A549 (cell line): ENCODE results near the gene ZSCAN25. TPM values are rescaled to one million over a fixed set of nuclear protein-coding genes. Genes with fewer than 3 reads are reported as not detected.
A peak's percentile ranks its signal among the peaks of the same experiment; 100 is the strongest.

Source experiments
- ATAC-seq, 2 experiments: fragments of 200-7000 bp in 1 of 2; fragments of >200 bp in 1 of 2; cut with Nextera tagmentation in 1 of 2; cut with Tn5 transposase in 1 of 2; 3 replicates each; pipeline versions ENCODE4 v1.8.0 to v1.9.1; 2018 to 2020; ENCODE audit warnings: mild to moderate bottlenecking in 1 of 2, moderate library complexity in 1 of 2
- CTCF ChIA-PET: fragments of 300-600 bp; sonication (Branson Sonifier 250); formaldehyde crosslinking; extraction: SDS; loops from one replicate; lab custom pipeline; 2021; ENCODE audit warnings: antibody characterized with exemption, inconsistent platforms; lab: Yijun Ruan, JAX
- POLR2A ChIA-PET: fragments of 350-600 bp; formaldehyde crosslinking; extraction: SDS; loops from one replicate; lab custom pipeline; 2021; ENCODE audit warnings: antibody characterized with exemption, inconsistent platforms; lab: Yijun Ruan, JAX
- DNase-seq, 2 experiments: peaks; one replicate each; pipeline versions ENCODE4 v3.0.0 to v3.0.0-alpha.2; 2011 to 2016; ENCODE audit warnings: low read depth in 1 of 2, low spot score in 1 of 2
- FAIRE-seq: peaks from 2 replicates; lab custom pipeline; 2011; peaks lifted over from hg19 to GRCh38; lab: Jason Lieb, UNC
- H3K27ac ChIP-seq, 2 experiments: fragments of >200 bp; sonication (Bioruptor Twin); formaldehyde crosslinking; 3 replicates each; pipeline ENCODE4 v1.5.1; 2016 to 2017
- H3K4me1 ChIP-seq: fragments of >200 bp; sonication (Bioruptor Twin); formaldehyde crosslinking; 3 replicates; pipeline ENCODE4 v1.6.1; 2016
- H3K4me2 ChIP-seq: fragments of >200 bp; sonication (Bioruptor Twin); formaldehyde crosslinking; 3 replicates; pipeline ENCODE4 v1.6.1; 2016
- H3K4me3 ChIP-seq: fragments of >200 bp; sonication (Bioruptor Twin); formaldehyde crosslinking; 3 replicates; pipeline ENCODE4 v1.5.1; 2016
- H3K9me3 ChIP-seq: fragments of >200 bp; sonication (Bioruptor Twin); formaldehyde crosslinking; 3 replicates; pipeline ENCODE4 v1.6.1; 2016
- ATOH8 ChIP-seq: fragments of 250-450 bp; sonication (Bioruptor Pico); IDR thresholded peaks from 2 replicates; pipeline ENCODE4 v1.5.0; 2020; ENCODE audit warnings: low read depth, mild to moderate bottlenecking, moderate library complexity
- BCL3 ChIP-seq: fragments of >200 bp; sonication (Bioruptor Twin); formaldehyde crosslinking; IDR thresholded peaks from 3 replicates; pipeline ENCODE4 v1.6.1; 2016
- BHLHE40 ChIP-seq: IDR thresholded peaks from 2 replicates; pipeline ENCODE4 v1.6.1; 2012; ENCODE audit warnings: low read depth, low read length, inconsistent platforms
- CHD2 ChIP-seq: fragments of 150-350 bp; IDR thresholded peaks from 2 replicates; pipeline ENCODE4 v1.6.1; 2014; ENCODE audit warnings: low read length; ENCODE audit not compliant: partially characterized antibody
- CHD4 ChIP-seq: fragments of 200-600 bp; sonication (generic); IDR thresholded peaks from 2 replicates; pipeline ENCODE4 v1.6.1; 2016; ENCODE audit warnings: antibody characterized with exemption, mild to moderate bottlenecking, borderline replicate concordance
- EHF ChIP-seq: fragments of 250-450 bp; sonication (Bioruptor Pico); IDR thresholded peaks from 2 replicates; pipeline ENCODE4 v1.5.0; 2020; ENCODE audit warnings: mild to moderate bottlenecking
- EHMT2 ChIP-seq: fragments of 200-600 bp; sonication (generic); IDR thresholded peaks from 2 replicates; pipeline ENCODE4 v1.6.1; 2016; ENCODE audit warnings: antibody characterized with exemption, low read depth, mild to moderate bottlenecking, moderate library complexity
- EP300 ChIP-seq, 2 experiments: fragments of >200 bp; sonication (Bioruptor Twin); formaldehyde crosslinking; IDR thresholded peaks; 2 replicates in 1 of 2; 3 replicates in 1 of 2; pipeline ENCODE4 v1.6.1; 2016 to 2017
- ESRRA ChIP-seq: fragments of 150-350 bp; IDR thresholded peaks from 2 replicates; pipeline ENCODE4 v1.6.1; 2014; ENCODE audit warnings: mild to moderate bottlenecking, low read length, borderline replicate concordance
- GATA3 ChIP-seq: IDR thresholded peaks from 2 replicates; pipeline ENCODE4 v1.6.1; 2012; ENCODE audit warnings: borderline replicate concordance
- HEYL ChIP-seq: fragments of 250-450 bp; sonication (Bioruptor Pico); IDR thresholded peaks from 2 replicates; pipeline ENCODE4 v1.8.0; 2021; ENCODE audit warnings: mild to moderate bottlenecking, moderate library complexity
- HOXB13 ChIP-seq: fragments of 250-450 bp; sonication (Bioruptor Pico); IDR thresholded peaks from 2 replicates; pipeline ENCODE4 v1.5.0; 2020; ENCODE audit warnings: low read depth, mild to moderate bottlenecking, moderate library complexity
- JUN ChIP-seq, 2 experiments: fragments of >200 bp; sonication (Bioruptor Twin); formaldehyde crosslinking; IDR thresholded peaks; 2 replicates in 1 of 2; 3 replicates in 1 of 2; pipeline ENCODE4 v1.6.1; 2016 to 2017
- MAFK ChIP-seq: fragments of 450-650 bp; IDR thresholded peaks from 2 replicates; pipeline ENCODE4 v1.6.1; 2014; ENCODE audit not compliant: partially characterized antibody
- MAX ChIP-seq: IDR thresholded peaks from 2 replicates; pipeline ENCODE4 v1.6.1; 2012
- POLR2AphosphoS2 ChIP-seq: conservative IDR thresholded peaks from 2 replicates; pipeline ENCODE4 v1.6.1; 2012; ENCODE audit warnings: low read length, improper control_type of control experiment, inconsistent platforms
- SMC3 ChIP-seq: fragments of >200 bp; sonication (Bioruptor Twin); formaldehyde crosslinking; IDR thresholded peaks from 3 replicates; pipeline ENCODE4 v1.6.1; 2018; ENCODE audit warnings: inconsistent platforms
- ZFP36 ChIP-seq: fragments of 450-650 bp; IDR thresholded peaks from 2 replicates; pipeline ENCODE4 v1.6.1; 2014; ENCODE audit warnings: borderline replicate concordance; ENCODE audit not compliant: partially characterized antibody
- WGBS: methylation state at CpG from one replicate; pipeline ENCODE4 v1.1.6; 2017; ENCODE audit errors: missing lambda C conversion rate; 5-methylcytosine and 5-hydroxymethylcytosine counted together
- polyA plus RNA-seq, 4 experiments: library from polyadenylated mRNA; depleted of rRNA in 3 of 4; stranded (reverse); fragments of >200 nt; fragmentation: RNase III in 1 of 4; extraction: RNeasy Plus Mini Kit Qiagen cat#74134 plus additional on column Dnase treatment in 1 of 4; gene quantifications; 2 replicates in 3 of 4; 3 replicates in 1 of 4; pipeline ENCODE4 v1.2.3, GENCODE V29; 2011 to 2017
- TF ChIP-seq, protein P1 (sequence below): fragments of 150-350 bp; IDR thresholded peaks from 2 replicates; pipeline ENCODE4 v1.6.1; 2014; ENCODE audit warnings: low read depth, mild to moderate bottlenecking, low read length
- TF ChIP-seq, protein P2 (sequence below): fragments of 450-650 bp; IDR thresholded peaks from 2 replicates; pipeline ENCODE4 v1.6.1; 2014; ENCODE audit warnings: antibody characterized with exemption
- TF ChIP-seq, protein P3 (sequence below): IDR thresholded peaks from 2 replicates; pipeline ENCODE4 v1.6.1; 2012

ZSCAN25 gene
- polyA plus RNA-seq, 2 of the 4 experiments (the other 2 are of a cell fraction), result 7.5 to 9.3 TPM

- POLR2A ChIA-PET, result no interaction called here
- Histone ChIP-seq H3K9me3 (no peaks in the 10 kb centered on the region), H3K4me1 (no peaks in the 10 kb centered on the region), H3K4me2 (no peak overlapping the region), H3K4me3 (no peak overlapping the region), H3K27ac (no peak overlapping the region)
- 84% methylated on average over 3 of the region's 3 CpGs for WGBS
- DNase-seq (no peak), ATAC-seq (no peak), FAIRE-seq (no peak)
- CTCF ChIA-PET, result interaction anchor here (1.7 kb wide), 1 partner anchor 40 kb away, joined by 5 read pairs; the partner anchor contains the start of gene ZSCAN25
- TF ChIP-seq, protein P1, sequence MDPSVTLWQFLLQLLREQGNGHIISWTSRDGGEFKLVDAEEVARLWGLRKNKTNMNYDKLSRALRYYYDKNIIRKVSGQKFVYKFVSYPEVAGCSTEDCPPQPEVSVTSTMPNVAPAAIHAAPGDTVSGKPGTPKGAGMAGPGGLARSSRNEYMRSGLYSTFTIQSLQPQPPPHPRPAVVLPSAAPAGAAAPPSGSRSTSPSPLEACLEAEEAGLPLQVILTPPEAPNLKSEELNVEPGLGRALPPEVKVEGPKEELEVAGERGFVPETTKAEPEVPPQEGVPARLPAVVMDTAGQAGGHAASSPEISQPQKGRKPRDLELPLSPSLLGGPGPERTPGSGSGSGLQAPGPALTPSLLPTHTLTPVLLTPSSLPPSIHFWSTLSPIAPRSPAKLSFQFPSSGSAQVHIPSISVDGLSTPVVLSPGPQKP, result no peak
- no peak for TF ChIP-seq MAFK
- TF ChIP-seq CHD4, result no peak
- no peak for TF ChIP-seq MAX
- TF ChIP-seq JUN (IDR thresholded peaks at IDR 0.05), result no peak
- TF ChIP-seq EP300 (IDR thresholded peaks at IDR 0.05), result no peak
- TF ChIP-seq BHLHE40, result no peak
- no peak for TF ChIP-seq ZFP36
- no peak for TF ChIP-seq ESRRA
- TF ChIP-seq, protein P2, sequence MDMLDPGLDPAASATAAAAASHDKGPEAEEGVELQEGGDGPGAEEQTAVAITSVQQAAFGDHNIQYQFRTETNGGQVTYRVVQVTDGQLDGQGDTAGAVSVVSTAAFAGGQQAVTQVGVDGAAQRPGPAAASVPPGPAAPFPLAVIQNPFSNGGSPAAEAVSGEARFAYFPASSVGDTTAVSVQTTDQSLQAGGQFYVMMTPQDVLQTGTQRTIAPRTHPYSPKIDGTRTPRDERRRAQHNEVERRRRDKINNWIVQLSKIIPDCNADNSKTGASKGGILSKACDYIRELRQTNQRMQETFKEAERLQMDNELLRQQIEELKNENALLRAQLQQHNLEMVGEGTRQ, result no peak
- TF ChIP-seq, protein P3, sequence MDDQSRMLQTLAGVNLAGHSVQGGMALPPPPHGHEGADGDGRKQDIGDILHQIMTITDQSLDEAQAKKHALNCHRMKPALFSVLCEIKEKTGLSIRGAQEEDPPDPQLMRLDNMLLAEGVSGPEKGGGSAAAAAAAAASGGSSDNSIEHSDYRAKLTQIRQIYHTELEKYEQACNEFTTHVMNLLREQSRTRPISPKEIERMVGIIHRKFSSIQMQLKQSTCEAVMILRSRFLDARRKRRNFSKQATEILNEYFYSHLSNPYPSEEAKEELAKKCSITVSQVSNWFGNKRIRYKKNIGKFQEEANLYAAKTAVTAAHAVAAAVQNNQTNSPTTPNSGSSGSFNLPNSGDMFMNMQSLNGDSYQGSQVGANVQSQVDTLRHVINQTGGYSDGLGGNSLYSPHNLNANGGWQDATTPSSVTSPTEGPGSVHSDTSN, result no peak
- TF ChIP-seq POLR2AphosphoS2, result no peak
- TF ChIP-seq EHF (CRISPR knock-in tag), result no peak
- no peak for TF ChIP-seq ATOH8
- no peak for TF ChIP-seq SMC3
- no peak for TF ChIP-seq HEYL
- TF ChIP-seq EHMT2, result no peak
- no peak for TF ChIP-seq CHD2
- no peak for TF ChIP-seq HOXB13
Measured at GRCh38 chr7:99576251-99576650, 40.5 kb upstream of the ZSCAN25 start.

- no peaks in the 10 kb centered on the region for H3K4me1 ChIP-seq
- no peak for FAIRE-seq
- H3K4me3 ChIP-seq, result no peak overlapping the region; the same call in 2 of the 3 replicates
- POLR2A ChIA-PET, result no interaction called here
- peak overlapping the region; percentile 53 for H3K4me2 ChIP-seq
- TF ChIP-seq BCL3 (no peak), GATA3 (no peak)
- DNase-seq, result no peak
- no peak for ATAC-seq
- no peak overlapping the region for H3K27ac ChIP-seq
- no peaks in the 10 kb centered on the region for H3K9me3 ChIP-seq
- CTCF ChIA-PET, result interaction anchor here (1.0 to 1.3 kb wide), 2 partner anchors 8 to 129 kb away, joined by 4 read pairs; no protein-coding TSS in a partner anchor
- WGBS, result 87% methylated on average over 10 of the region's 10 CpGs
Measured at GRCh38 chr7:99579281-99579955, 37.3 kb upstream of the ZSCAN25 start.
